ENCODE measurements around the gene GSN.

GSN gene

DNA sequence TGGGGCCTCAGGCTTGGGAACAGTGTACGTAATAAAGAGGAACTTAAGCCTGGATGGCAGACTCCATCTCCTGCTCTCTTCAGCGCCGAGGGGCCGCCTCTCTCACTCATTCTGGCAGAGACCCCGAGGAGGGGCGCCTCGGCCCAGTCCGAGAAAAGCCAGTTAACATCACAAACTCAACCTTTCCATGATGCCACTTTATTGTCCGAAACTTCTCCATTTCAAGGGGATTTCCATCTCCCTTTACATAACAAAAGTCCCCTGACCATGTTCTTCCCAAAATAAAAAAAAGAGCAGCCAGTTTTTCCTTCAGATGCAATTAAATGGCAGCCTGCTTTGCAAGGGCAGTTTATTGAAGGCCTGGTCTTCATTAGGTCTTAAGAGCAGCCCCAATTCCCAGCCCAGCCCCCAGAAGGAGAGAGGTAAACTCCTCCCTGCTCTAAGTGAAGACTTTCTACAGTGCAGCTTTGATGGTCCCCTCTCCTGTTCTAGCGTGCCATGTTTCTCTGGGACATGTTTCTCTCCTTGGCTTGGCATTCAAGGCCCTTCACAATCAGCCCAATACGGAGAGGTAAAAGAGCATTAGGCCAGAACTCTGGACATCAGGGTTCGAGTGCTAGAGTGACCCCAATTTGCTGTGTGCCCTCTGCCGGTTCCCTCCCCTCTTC, 46.8 kb upstream of the GSN start:
- WGBS, 2 donors (ENCODE audit: extremely low coverage in 2 of 2, insufficient read length in 2 of 2, insufficient replicate concordance in 1 of 2), result no CpG with 5 or more reads among the region's 13 CpGs
- no peak for DNase-seq (ENCODE audit: low spot score)
- H3K27ac ChIP-seq (replicated peaks; ENCODE audit: low read length), result no peak overlapping the region

DNA sequence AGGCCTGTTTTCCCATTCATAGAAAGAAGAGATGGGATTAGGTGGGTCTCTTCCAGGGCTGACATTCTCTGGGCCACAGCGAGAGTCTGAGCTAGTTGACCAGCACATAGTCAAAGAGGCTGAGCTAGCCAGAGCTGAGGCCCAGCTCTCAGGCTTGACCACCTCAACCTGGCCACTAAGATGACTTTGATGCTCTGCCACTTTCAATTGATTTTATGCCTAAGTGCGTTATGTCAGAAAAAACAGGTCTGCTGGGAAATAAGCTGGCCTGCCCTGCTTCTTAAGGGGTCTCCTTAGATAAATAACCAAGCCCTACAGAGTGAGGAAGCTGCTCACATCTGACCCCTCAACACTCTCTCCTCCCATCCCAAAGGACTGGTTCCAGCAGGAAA, 46.3 kb upstream of the GSN start:
- no peak for DNase-seq (ENCODE audit: low spot score)
- H3K18ac ChIP-seq (ENCODE audit: low read length), result no peak overlapping the region
- H3K36me3 ChIP-seq (replicated peaks in 1 of 2; ENCODE audit: control insufficient read depth in 2 of 2, insufficient read depth in 2 of 2, low read length in 2 of 2), result no peaks in the 10 kb centered on the region

More for the DNA sequence above, 46.8 kb upstream of the GSN start:
- Histone ChIP-seq H2BK5ac (ENCODE audit: low read length) (no peak overlapping the region), H2BK15ac (ENCODE audit: low read length) (no peak overlapping the region), H3K4ac (ENCODE audit: low read length) (no peak overlapping the region), H3K9me3 (replicated peaks in 1 of 2; ENCODE audit: control insufficient read depth in 2 of 2, insufficient read depth in 1 of 2, low read depth in 1 of 2, low read length in 2 of 2) (no peaks in the 10 kb centered on the region), H3K4me1 (ENCODE audit: control insufficient read depth in 2 of 2, insufficient read depth in 1 of 2, low read depth in 1 of 2, low read length in 2 of 2) (no peaks in the 10 kb centered on the region), H3K79me1 (ENCODE audit: low read depth, low read length) (no peaks in the 10 kb centered on the region), H3K9ac (ENCODE audit: low read depth, low read length, poor library complexity) (no peak overlapping the region), H3K4me3 (ENCODE audit: low read length in 2 of 2) (no peak overlapping the region), H3K18ac (ENCODE audit: low read length) (no peak overlapping the region), H3K4me2 (ENCODE audit: insufficient read depth, low read length, poor library complexity, severe bottlenecking) (no peak overlapping the region), H4K91ac (ENCODE audit: low read depth, low read length, poor library complexity) (no peak overlapping the region), H3K14ac (ENCODE audit: low read length) (no peak overlapping the region), H2AFZ (ENCODE audit: low read length) (peak overlapping the region; percentile 78), H3K27me3 (ENCODE audit: control insufficient read depth in 3 of 3, insufficient read depth in 3 of 3, low read depth in 1 of 3, low read length in 3 of 3) (no peaks in the 10 kb centered on the region), H2BK120ac (ENCODE audit: low read depth, low read length) (no peak overlapping the region), H2AK5ac (ENCODE audit: low read depth, low read length) (no peak overlapping the region), H3K36me3 (replicated peaks in 1 of 2; ENCODE audit: control insufficient read depth in 2 of 2, insufficient read depth in 2 of 2, low read length in 2 of 2) (no peaks in the 10 kb centered on the region), H3K23ac (ENCODE audit: low read depth, low read length, poor library complexity) (no peak overlapping the region), H2BK12ac (ENCODE audit: low read length) (no peak overlapping the region), H4K8ac (ENCODE audit: low read depth, low read length) (no peak overlapping the region)

DNA sequence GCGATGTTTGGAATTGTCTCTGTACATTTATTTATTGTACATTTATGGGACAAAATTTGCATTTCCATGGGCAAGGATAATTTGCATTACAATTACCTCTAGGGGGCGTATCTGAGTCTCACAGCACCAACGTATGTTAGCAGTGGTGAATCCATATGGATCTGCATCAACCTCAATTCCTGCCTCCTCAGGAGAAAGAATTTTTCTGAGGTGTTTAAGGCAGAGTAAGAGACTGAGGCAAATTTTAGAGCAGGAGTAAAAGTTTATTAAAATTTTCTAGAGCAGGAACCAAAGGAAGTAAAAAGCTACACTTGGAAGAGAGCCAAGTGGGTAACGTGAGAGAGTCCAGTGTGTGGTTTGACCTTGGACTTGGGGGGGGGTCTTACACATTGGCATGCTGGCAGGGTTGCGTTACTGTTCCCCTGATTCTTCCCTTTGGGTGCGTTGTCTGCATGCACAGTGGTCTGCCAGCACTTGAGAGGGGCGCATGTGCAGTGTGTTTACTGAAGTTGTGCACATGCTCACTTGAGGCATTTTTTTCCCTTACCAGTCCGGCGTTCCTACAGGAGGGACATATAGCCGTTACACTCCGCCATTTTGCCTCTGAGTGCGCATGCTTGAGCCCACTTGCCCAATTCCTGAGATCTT, 45.3 kb upstream of the GSN start:
- 100% methylated on average over 1 of the region's 12 CpGs for WGBS, 2 donors (ENCODE audit: extremely low coverage in 2 of 2, insufficient read length in 2 of 2, insufficient replicate concordance in 1 of 2)
- H3K79me1 ChIP-seq (ENCODE audit: low read depth, low read length), result no peaks in the 10 kb centered on the region
- no peak overlapping the region for H2BK12ac ChIP-seq (ENCODE audit: low read length)
- H2BK120ac ChIP-seq (ENCODE audit: low read depth, low read length), result no peak overlapping the region
- H3K18ac ChIP-seq (ENCODE audit: low read length), result no peak overlapping the region
- H3K4me3 ChIP-seq (ENCODE audit: low read length in 2 of 2), result no peak overlapping the region
- H3K14ac ChIP-seq (ENCODE audit: low read length), result no peak overlapping the region
- no peaks in the 10 kb centered on the region for H3K36me3 ChIP-seq (replicated peaks in 1 of 2; ENCODE audit: control insufficient read depth in 2 of 2, insufficient read depth in 2 of 2, low read length in 2 of 2)
- no peaks in the 10 kb centered on the region for H3K27me3 ChIP-seq (ENCODE audit: control insufficient read depth in 3 of 3, insufficient read depth in 3 of 3, low read depth in 1 of 3, low read length in 3 of 3)
- H4K91ac ChIP-seq (ENCODE audit: low read depth, low read length, poor library complexity), result no peak overlapping the region
- H2AFZ ChIP-seq (ENCODE audit: low read length), result no peak overlapping the region
- DNase-seq (ENCODE audit: low spot score), result no peak
- H2BK5ac ChIP-seq (ENCODE audit: low read length), result no peak overlapping the region
- H3K9me3 ChIP-seq (replicated peaks in 1 of 2; ENCODE audit: control insufficient read depth in 2 of 2, insufficient read depth in 1 of 2, low read depth in 1 of 2, low read length in 2 of 2), result no peaks in the 10 kb centered on the region
- no peak overlapping the region for H3K23ac ChIP-seq (ENCODE audit: low read depth, low read length, poor library complexity)
- H3K4ac ChIP-seq (ENCODE audit: low read length), result no peak overlapping the region
- H3K9ac ChIP-seq (ENCODE audit: low read depth, low read length, poor library complexity), result no peak overlapping the region
- H2BK15ac ChIP-seq (ENCODE audit: low read length), result no peak overlapping the region
- no peaks in the 10 kb centered on the region for H3K4me1 ChIP-seq (ENCODE audit: control insufficient read depth in 2 of 2, insufficient read depth in 1 of 2, low read depth in 1 of 2, low read length in 2 of 2)
- no peak overlapping the region for H2AK5ac ChIP-seq (ENCODE audit: low read depth, low read length)
- H4K8ac ChIP-seq (ENCODE audit: low read depth, low read length), result no peak overlapping the region
- H3K4me2 ChIP-seq (ENCODE audit: insufficient read depth, low read length, poor library complexity, severe bottlenecking), result no peak overlapping the region
- H3K27ac ChIP-seq (replicated peaks; ENCODE audit: low read length), result no peak overlapping the region

More for the DNA sequence above, 46.3 kb upstream of the GSN start:
- Histone ChIP-seq H4K8ac (ENCODE audit: low read depth, low read length) (no peak overlapping the region), H3K27ac (replicated peaks; ENCODE audit: low read length) (no peak overlapping the region), H3K9me3 (replicated peaks in 1 of 2; ENCODE audit: control insufficient read depth in 2 of 2, insufficient read depth in 1 of 2, low read depth in 1 of 2, low read length in 2 of 2) (no peaks in the 10 kb centered on the region), H3K79me1 (ENCODE audit: low read depth, low read length) (no peaks in the 10 kb centered on the region), H3K23ac (ENCODE audit: low read depth, low read length, poor library complexity) (no peak overlapping the region), H4K91ac (ENCODE audit: low read depth, low read length, poor library complexity) (no peak overlapping the region), H3K4ac (ENCODE audit: low read length) (no peak overlapping the region), H2BK5ac (ENCODE audit: low read length) (no peak overlapping the region), H2AFZ (ENCODE audit: low read length) (peak overlapping the region; percentile 78), H3K4me2 (ENCODE audit: insufficient read depth, low read length, poor library complexity, severe bottlenecking) (no peak overlapping the region), H2BK120ac (ENCODE audit: low read depth, low read length) (no peak overlapping the region), H3K9ac (ENCODE audit: low read depth, low read length, poor library complexity) (no peak overlapping the region), H3K4me1 (ENCODE audit: control insufficient read depth in 2 of 2, insufficient read depth in 1 of 2, low read depth in 1 of 2, low read length in 2 of 2) (no peaks in the 10 kb centered on the region), H3K4me3 (ENCODE audit: low read length in 2 of 2) (no peak overlapping the region), H2AK5ac (ENCODE audit: low read depth, low read length) (no peak overlapping the region), H3K27me3 (ENCODE audit: control insufficient read depth in 3 of 3, insufficient read depth in 3 of 3, low read depth in 1 of 3, low read length in 3 of 3) (no peaks in the 10 kb centered on the region), H2BK15ac (ENCODE audit: low read length) (no peak overlapping the region), H3K14ac (ENCODE audit: low read length) (no peak overlapping the region), H2BK12ac (ENCODE audit: low read length) (no peak overlapping the region)
- WGBS, 2 donors (ENCODE audit: extremely low coverage in 2 of 2, insufficient read length in 2 of 2, insufficient replicate concordance in 1 of 2), result no CpG with 5 or more reads among the region's 2 CpGs

GRCh38 chr9:121225240-121225639, 42.7 kb upstream of the GSN start:
- Histone ChIP-seq H3K23ac (ENCODE audit: low read depth, low read length, poor library complexity) (no peak overlapping the region), H3K4me1 (ENCODE audit: control insufficient read depth in 2 of 2, insufficient read depth in 1 of 2, low read depth in 1 of 2, low read length in 2 of 2) (no peaks in the 10 kb centered on the region), H2BK120ac (ENCODE audit: low read depth, low read length) (no peak overlapping the region), H3K27me3 (ENCODE audit: control insufficient read depth in 3 of 3, insufficient read depth in 3 of 3, low read depth in 1 of 3, low read length in 3 of 3) (no peaks in the 10 kb centered on the region), H3K27ac (replicated peaks; ENCODE audit: low read length) (no peak overlapping the region), H3K18ac (ENCODE audit: low read length) (no peak overlapping the region), H2BK15ac (ENCODE audit: low read length) (no peak overlapping the region), H3K14ac (ENCODE audit: low read length) (no peak overlapping the region), H3K79me1 (ENCODE audit: low read depth, low read length) (no peaks in the 10 kb centered on the region), H3K9ac (ENCODE audit: low read depth, low read length, poor library complexity) (no peak overlapping the region), H3K4me2 (ENCODE audit: insufficient read depth, low read length, poor library complexity, severe bottlenecking) (no peak overlapping the region), H3K4me3 (ENCODE audit: low read length in 2 of 2) (no peak overlapping the region), H4K91ac (ENCODE audit: low read depth, low read length, poor library complexity) (no peak overlapping the region), H2BK5ac (ENCODE audit: low read length) (no peak overlapping the region), H3K9me3 (replicated peaks in 1 of 2; ENCODE audit: control insufficient read depth in 2 of 2, insufficient read depth in 1 of 2, low read depth in 1 of 2, low read length in 2 of 2) (no peaks in the 10 kb centered on the region), H3K36me3 (replicated peaks in 1 of 2; ENCODE audit: control insufficient read depth in 2 of 2, insufficient read depth in 2 of 2, low read length in 2 of 2) (no peaks in the 10 kb centered on the region), H4K8ac (ENCODE audit: low read depth, low read length) (no peak overlapping the region), H3K4ac (ENCODE audit: low read length) (no peak overlapping the region), H2BK12ac (ENCODE audit: low read length) (no peak overlapping the region), H2AFZ (ENCODE audit: low read length) (no peak overlapping the region), H2AK5ac (ENCODE audit: low read depth, low read length) (no peak overlapping the region)
- WGBS, 2 donors (ENCODE audit: extremely low coverage in 2 of 2, insufficient read length in 2 of 2, insufficient replicate concordance in 1 of 2), result no CpG with 5 or more reads among the region's 5 CpGs
- DNase-seq (ENCODE audit: low spot score), result no peak
